Common myeloid progenitor, CD34-positive (primary cell): Measurements from ENCODE around the gene SNX1.
A peak's percentile ranks its signal among the peaks of the same experiment; 100 is the strongest.

ENCODE experiments used
- CTCF ChIA-PET: fragments of 350-600 bp; sonication (Branson Sonifier 250); formaldehyde crosslinking; loops from one replicate; lab custom pipeline; 2021; ENCODE audit warnings: antibody characterized with exemption; lab: Charles Lee
- POLR2A ChIA-PET: fragments of 350-600 bp; sonication (Branson Sonifier 250); formaldehyde crosslinking; loops from one replicate; lab custom pipeline; 2021; ENCODE audit warnings: antibody characterized with exemption; lab: Charles Lee
- DNase-seq, 3 donors: peaks; one replicate each; pipeline versions ENCODE4 v3.0.0 to v3.0.0-alpha.2; 2013
- H3K27ac ChIP-seq, 2 experiments: 1 replicate in 1 of 2; 2 replicates in 1 of 2; pipeline ENCODE4 v1.7.0; 2013; ENCODE audit warnings: inconsistent platforms in 2 of 2, low read length in 2 of 2, mild to moderate bottlenecking in 2 of 2, low read depth in 1 of 2, moderate library complexity in 1 of 2; ENCODE audit not compliant: severe bottlenecking in 2 of 2, insufficient read depth in 1 of 2, poor library complexity in 1 of 2
- H3K27me3 ChIP-seq, 5 experiments: replicated peaks in 2 of 5; 1 replicate in 3 of 5; 2 replicates in 2 of 5; pipeline versions ENCODE4 v1.6.1 to v1.7.0; 2013; ENCODE audit warnings: low read length in 4 of 5, mild to moderate bottlenecking in 2 of 5, moderate library complexity in 2 of 5, inconsistent platforms in 1 of 5; ENCODE audit not compliant: insufficient read depth in 5 of 5, control insufficient read depth in 4 of 5
- H3K36me3 ChIP-seq, 4 experiments: 1 replicate in 2 of 4; 2 replicates in 2 of 4; pipeline versions ENCODE4 v1.6.1 to v1.7.0; 2013; ENCODE audit warnings: low read length in 3 of 4, control low read depth in 1 of 4, mild to moderate bottlenecking in 1 of 4; ENCODE audit not compliant: control insufficient read depth in 4 of 4, insufficient read depth in 4 of 4
- H3K4me1 ChIP-seq, 4 experiments: 1 replicate in 3 of 4; 2 replicates in 1 of 4; pipeline versions ENCODE4 v1.6.1 to v1.7.1; 2013; ENCODE audit warnings: low read length in 3 of 4, mild to moderate bottlenecking in 3 of 4, control low read depth in 1 of 4, inconsistent platforms in 1 of 4, moderate library complexity in 1 of 4; ENCODE audit not compliant: control insufficient read depth in 4 of 4, insufficient read depth in 4 of 4; ENCODE audit errors: control extremely low read depth in 1 of 4
- H3K4me3 ChIP-seq, 7 experiments: 1 replicate in 4 of 7; 2 replicates in 3 of 7; pipeline versions ENCODE4 v1.5.1 to v1.7.0; 2013; ENCODE audit warnings: mild to moderate bottlenecking in 7 of 7, low read length in 6 of 7, moderate library complexity in 6 of 7, inconsistent platforms in 2 of 7, low read depth in 2 of 7, control low read depth in 1 of 7; ENCODE audit not compliant: insufficient read depth in 4 of 7, control insufficient read depth in 1 of 7; ENCODE audit errors: extremely low read depth in 1 of 7
- H3K9me3 ChIP-seq, 5 experiments: 1 replicate in 4 of 5; 2 replicates in 1 of 5; pipeline versions ENCODE4 v1.6.1 to v1.7.1; 2013; ENCODE audit warnings: low read length in 4 of 5, mild to moderate bottlenecking in 2 of 5, inconsistent platforms in 1 of 5, low read depth in 1 of 5, moderate library complexity in 1 of 5; ENCODE audit not compliant: control insufficient read depth in 4 of 5, insufficient read depth in 2 of 5; ENCODE audit errors: control extremely low read depth in 1 of 5
- WGBS: methylation state at CpG from one replicate; pipeline ENCODE4 v1.1.5; 2013; ENCODE audit not compliant: insufficient coverage; 5-methylcytosine and 5-hydroxymethylcytosine counted together

SNX1 gene

GRCh38 chr15:64162869-64163658 is 67.3 kb downstream of the SNX1 start, which contains the start of gene PPIB:
TSS of gene PPIB (minus strand) at chr15:64163022. CDS start at chr15:64162986, 36 bp downstream.
- WGBS, result under 1% methylated on average over 55 of the region's 69 CpGs
- POLR2A ChIA-PET, result interaction anchor here (0.6 to 2.5 kb wide), 6 partner anchors 10 to 368 kb away, joined by 3 to 15 read pairs (median 4); partner anchors contain the start of gene CSNK1G1
- H3K4me1 ChIP-seq, result peaks cover 7 to 30% (median 23%) of the 10 kb centered on the region in 4 experiments

GRCh38 chr15:64163659-64164362 is 68.0 kb downstream of the SNX1 start:
- no peaks in the 10 kb centered on the region for H3K27me3 ChIP-seq
- peaks cover 6 to 20% (median 13%) of the 10 kb centered on the region in 4 experiments for H3K36me3 ChIP-seq
- H3K4me3 ChIP-seq, result peak overlapping the region in 6 of 7 experiments; percentile 62 to 96 (median 83)
- H3K27ac ChIP-seq, result peak overlapping the region; percentile 55 to 83
- CTCF ChIA-PET, result interaction anchor here (1.2 to 4.0 kb wide), 3 partner anchors 11 to 23 kb away, joined by 3 to 27 read pairs (median 9); partner anchors contain the start of gene SNX22
- H3K9me3 ChIP-seq, result no peaks in the 10 kb centered on the region
- POLR2A ChIA-PET, result interaction anchor here (0.6 to 2.5 kb wide), 6 partner anchors 10 to 367 kb away, joined by 3 to 15 read pairs (median 4); partner anchors contain the start of gene CSNK1G1
- peaks cover 7 to 30% (median 23%) of the 10 kb centered on the region in 4 experiments for H3K4me1 ChIP-seq
- WGBS, result 46% methylated on average over 14 of the region's 14 CpGs
- DNase-seq, result peak in 2 of 3 donors; percentile 17 to 22

More at GRCh38 chr15:64162869-64163658, 67.3 kb downstream of the SNX1 start, which contains the start of gene PPIB:
- H3K36me3 ChIP-seq, result peaks cover 11 to 27% (median 20%) of the 10 kb centered on the region in 4 experiments
- no peaks in the 10 kb centered on the region for H3K9me3 ChIP-seq
- H3K4me3 ChIP-seq, result peak within 1 kb of the TSS; percentile 81 to 96 (median 90)
- H3K27me3 ChIP-seq, result no peaks in the 10 kb centered on the region
- peak within 1 kb of the TSS; percentile 88 to 94 for H3K27ac ChIP-seq
- CTCF ChIA-PET, result interaction anchor here (1.2 to 4.0 kb wide), 3 partner anchors 10 to 24 kb away, joined by 3 to 27 read pairs (median 9); partner anchors contain the start of gene SNX22
- DNase-seq, result peak; percentile 97 to 99 (median 98)

GRCh38 chr15:64164436-64164835 is 68.7 kb downstream of the SNX1 start:
- WGBS, result 100% methylated on average over 2 of the region's 4 CpGs
- Histone ChIP-seq H3K36me3 (peaks cover 2 to 15% (median 10%) of the 10 kb centered on the region in 4 experiments), H3K27me3 (no peaks in the 10 kb centered on the region), H3K4me3 (no peak overlapping the region), H3K4me1 (peaks cover 7 to 30% (median 23%) of the 10 kb centered on the region in 4 experiments), H3K27ac (no peak overlapping the region), H3K9me3 (no peaks in the 10 kb centered on the region)
- DNase-seq, result no peak
- POLR2A ChIA-PET, result no interaction called here
- CTCF ChIA-PET, result interaction anchor here (1.2 to 4.0 kb wide), 3 partner anchors 11 to 23 kb away, joined by 3 to 27 read pairs (median 9); partner anchors contain the start of gene SNX22

- ChIA-PET CTCF (interaction anchor here (0.6 to 1.3 kb wide), 2 partner anchors 9 to 13 kb away, joined by 3 read pairs; no protein-coding TSS in a partner anchor), POLR2A (no interaction called here)
- Histone ChIP-seq H3K27me3 (no peaks in the 10 kb centered on the region), H3K27ac (no peak overlapping the region), H3K36me3 (peaks cover 5 to 18% (median 10%) of the 10 kb centered on the region in 4 experiments), H3K4me3 (no peak overlapping the region), H3K9me3 (no peaks in the 10 kb centered on the region), H3K4me1 (peaks cover 7 to 28% (median 20%) of the 10 kb centered on the region in 4 experiments)
- WGBS, result 100% methylated on average over 3 of the region's 5 CpGs
- no peak for DNase-seq
These were observed 70.5 kb downstream of the SNX1 start for GRCh38 chr15:64166102-64166890.

GRCh38 chr15:64180235-64180824 is 84.5 kb downstream of the SNX1 start:
- no peaks in the 10 kb centered on the region for H3K9me3 ChIP-seq
- ChIA-PET POLR2A (interaction anchor here (1.5 kb wide), 1 partner anchor 17 kb away, joined by 3 read pairs; the partner anchor contains the start of gene PPIB), CTCF (no interaction called here)
- 83% methylated on average over 4 of the region's 8 CpGs for WGBS
- no peaks in the 10 kb centered on the region for H3K27me3 ChIP-seq
- H3K4me3 ChIP-seq, result no peak overlapping the region
- no peak overlapping the region for H3K27ac ChIP-seq
- peak in 1 of 3 donors; percentile 27 for DNase-seq
- H3K36me3 ChIP-seq, result peaks cover 8 to 31% (median 22%) of the 10 kb centered on the region in 4 experiments
- H3K4me1 ChIP-seq, result peaks cover 0 to 11% (median 6%) of the 10 kb centered on the region in 4 experiments

GRCh38 chr15:64182859-64183370 is 87.1 kb downstream of the SNX1 start:
- peaks cover 5 to 25% (median 16%) of the 10 kb centered on the region in 4 experiments for H3K36me3 ChIP-seq
- H3K4me3 ChIP-seq, result no peak overlapping the region
- no peak for DNase-seq
- no peak overlapping the region for H3K27ac ChIP-seq
- H3K9me3 ChIP-seq, result no peaks in the 10 kb centered on the region
- 97% methylated on average over 3 of the region's 4 CpGs for WGBS
- POLR2A ChIA-PET, result no interaction called here
- no peaks in the 10 kb centered on the region for H3K27me3 ChIP-seq
- H3K4me1 ChIP-seq, result peaks cover 0 to 11% (median 6%) of the 10 kb centered on the region in 4 experiments
- CTCF ChIA-PET, result no interaction called here
